Mesenchymal stem cell (in vitro differentiated cells and primary cell): ENCODE data around the gene CCDC81. TPM values are rescaled to one million over a fixed set of nuclear protein-coding genes. Genes with fewer than 3 reads are reported as not detected.

Experiments
- DNase-seq: peaks from one replicate; pipeline ENCODE4 v3.0.0-alpha.2; 2013
- H2AFZ ChIP-seq: one replicate; pipeline ENCODE4 v1.6.1; 2013; ENCODE audit warnings: low read depth, mild to moderate bottlenecking, control low read depth, inconsistent platforms, low read length, moderate library complexity
- H2AK5ac ChIP-seq: 2 replicates; pipeline ENCODE4 v1.6.1; 2013; ENCODE audit warnings: low read length, moderate library complexity, mild to moderate bottlenecking, inconsistent platforms; ENCODE audit not compliant: severe bottlenecking
- H2BK120ac ChIP-seq: one replicate; pipeline ENCODE4 v1.6.1; 2013; ENCODE audit warnings: low read depth, mild to moderate bottlenecking, inconsistent platforms, low read length, moderate library complexity
- H2BK12ac ChIP-seq, 2 experiments: one replicate each; pipeline ENCODE4 v1.6.1; 2013; ENCODE audit warnings: inconsistent platforms in 2 of 2, low read length in 2 of 2, mild to moderate bottlenecking in 2 of 2, moderate library complexity in 2 of 2, control low read depth in 1 of 2
- H2BK15ac ChIP-seq: one replicate; pipeline ENCODE4 v1.6.1; 2013; ENCODE audit warnings: mild to moderate bottlenecking, low read depth, inconsistent platforms; ENCODE audit not compliant: poor library complexity, severe bottlenecking
- H2BK5ac ChIP-seq: 2 replicates; pipeline ENCODE4 v1.6.1; 2013; ENCODE audit warnings: low read depth, mild to moderate bottlenecking, low read length, control low read depth, inconsistent platforms; ENCODE audit not compliant: poor library complexity, severe bottlenecking
- H3K14ac ChIP-seq, 2 experiments: one replicate each; pipeline ENCODE4 v1.6.1; 2013; ENCODE audit warnings: inconsistent platforms in 2 of 2, low read length in 2 of 2, control low read depth in 1 of 2, mild to moderate bottlenecking in 1 of 2, moderate library complexity in 1 of 2
- H3K18ac ChIP-seq, 2 experiments: one replicate each; pipeline ENCODE4 v1.6.1; 2013; ENCODE audit warnings: inconsistent platforms in 2 of 2, low read length in 2 of 2, control low read depth in 1 of 2, low read depth in 1 of 2, mild to moderate bottlenecking in 1 of 2
- H3K23ac ChIP-seq, 2 experiments: one replicate each; pipeline ENCODE4 v1.6.1; 2013; ENCODE audit warnings: inconsistent platforms in 2 of 2, low read length in 2 of 2, mild to moderate bottlenecking in 2 of 2, moderate library complexity in 2 of 2, control low read depth in 1 of 2
- H3K27ac ChIP-seq: 2 replicates; pipeline ENCODE4 v1.5.1; 2013; ENCODE audit warnings: mild to moderate bottlenecking, moderate library complexity, low read length, control low read depth, inconsistent platforms; ENCODE audit not compliant: poor library complexity, severe bottlenecking
- H3K27me3 ChIP-seq, 2 experiments: 2 replicates each; pipeline versions ENCODE4 v1.6.1 to v1.7.0; 2013; ENCODE audit warnings: low read length in 2 of 2, mild to moderate bottlenecking in 2 of 2, moderate library complexity in 2 of 2, control low read depth in 1 of 2, inconsistent platforms in 1 of 2; ENCODE audit not compliant: control insufficient read depth in 1 of 2, insufficient read depth in 1 of 2
- H3K36me3 ChIP-seq, 2 experiments: 2 replicates each; pipeline versions ENCODE4 v1.6.1 to v1.7.0; 2013; ENCODE audit warnings: low read length in 2 of 2, control low read depth in 1 of 2, inconsistent platforms in 1 of 2, low read depth in 1 of 2, mild to moderate bottlenecking in 1 of 2; ENCODE audit not compliant: insufficient read depth in 2 of 2, control insufficient read depth in 1 of 2
- H3K4ac ChIP-seq, 2 experiments: one replicate each; pipeline ENCODE4 v1.6.1; 2013; ENCODE audit warnings: inconsistent platforms in 2 of 2, low read length in 2 of 2, mild to moderate bottlenecking in 2 of 2, moderate library complexity in 2 of 2, control low read depth in 1 of 2, low read depth in 1 of 2
- H3K4me1 ChIP-seq: 2 replicates; pipeline ENCODE4 v1.6.1; 2013; ENCODE audit warnings: low read depth, low read length, control low read depth; ENCODE audit not compliant: control insufficient read depth, insufficient read depth
- H3K4me2 ChIP-seq: 2 replicates; pipeline ENCODE4 v1.6.1; 2013; ENCODE audit warnings: low read length, mild to moderate bottlenecking, inconsistent platforms; ENCODE audit not compliant: poor library complexity, severe bottlenecking
- H3K4me3 ChIP-seq, 2 experiments: 2 replicates each; pipeline versions ENCODE4 v1.5.1 to v1.7.0; 2013; ENCODE audit warnings: low read length in 2 of 2, mild to moderate bottlenecking in 2 of 2, control low read depth in 1 of 2, low read depth in 1 of 2; ENCODE audit not compliant: insufficient read depth in 1 of 2
- H3K79me1 ChIP-seq: replicated peaks from 2 replicates; pipeline ENCODE4 v1.6.1; 2013; ENCODE audit warnings: mild to moderate bottlenecking, control low read depth, low read length, inconsistent platforms; ENCODE audit not compliant: poor library complexity, severe bottlenecking
- H3K9ac ChIP-seq: 2 replicates; pipeline ENCODE4 v1.7.0; 2013; ENCODE audit warnings: mild to moderate bottlenecking, low read length, moderate library complexity
- H3K9me3 ChIP-seq: 2 replicates; pipeline ENCODE4 v1.7.0; 2013; ENCODE audit warnings: mild to moderate bottlenecking, low read length; ENCODE audit not compliant: control insufficient read depth
- H4K8ac ChIP-seq: one replicate; pipeline ENCODE4 v1.6.1; 2013; ENCODE audit warnings: inconsistent platforms, mild to moderate bottlenecking, low read length, moderate library complexity
- H4K91ac ChIP-seq: one replicate; pipeline ENCODE4 v1.6.1; 2013; ENCODE audit warnings: mild to moderate bottlenecking, low read length, inconsistent platforms
- WGBS: methylation state at CpG from one replicate; pipeline ENCODE4 v1.1.7; 2013; ENCODE audit warnings: mixed read lengths; 5-methylcytosine and 5-hydroxymethylcytosine counted together
- polyA plus RNA-seq, 2 experiments: library from polyadenylated mRNA; stranded (reverse); fragments of 200-250 nt; gene quantifications; one replicate each; pipeline ENCODE4 v1.2.3, GENCODE V29; 2013

Gene CCDC81
- polyA plus RNA-seq (2013, experiment 1 of 2) = 4.4 TPM
- polyA plus RNA-seq (2013, experiment 2 of 2) = 4.4 TPM

DNA sequence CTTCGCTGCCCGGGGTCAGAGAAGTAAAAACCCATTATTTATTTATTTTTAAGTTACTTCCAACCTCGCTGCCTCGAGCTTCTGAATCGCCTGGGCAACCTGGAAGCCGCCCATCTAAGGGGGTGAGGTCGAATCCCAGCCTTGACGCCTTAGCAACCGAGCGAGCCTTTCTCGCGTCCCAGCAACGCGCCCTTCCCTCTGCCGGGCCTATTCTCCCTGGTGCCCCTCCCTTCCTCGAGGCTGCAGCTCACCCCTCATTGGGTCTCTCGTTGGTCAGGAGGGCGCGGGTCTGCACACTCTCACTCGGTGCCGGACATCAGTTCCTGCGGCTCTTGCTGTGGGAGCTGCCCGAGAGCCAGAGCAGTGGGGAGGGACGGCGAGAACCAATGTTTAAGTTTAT lies at the start of gene CCDC81:
CCDC81 (plus strand) TSS at position 302 of the 400 bp plus-strand sequence. CDS start 277 bp downstream, outside the sequence.
- H3K18ac ChIP-seq = no peak within 1 kb of the TSS
- H3K4me2 ChIP-seq = peak within 1 kb of the TSS; percentile 66

DNA sequence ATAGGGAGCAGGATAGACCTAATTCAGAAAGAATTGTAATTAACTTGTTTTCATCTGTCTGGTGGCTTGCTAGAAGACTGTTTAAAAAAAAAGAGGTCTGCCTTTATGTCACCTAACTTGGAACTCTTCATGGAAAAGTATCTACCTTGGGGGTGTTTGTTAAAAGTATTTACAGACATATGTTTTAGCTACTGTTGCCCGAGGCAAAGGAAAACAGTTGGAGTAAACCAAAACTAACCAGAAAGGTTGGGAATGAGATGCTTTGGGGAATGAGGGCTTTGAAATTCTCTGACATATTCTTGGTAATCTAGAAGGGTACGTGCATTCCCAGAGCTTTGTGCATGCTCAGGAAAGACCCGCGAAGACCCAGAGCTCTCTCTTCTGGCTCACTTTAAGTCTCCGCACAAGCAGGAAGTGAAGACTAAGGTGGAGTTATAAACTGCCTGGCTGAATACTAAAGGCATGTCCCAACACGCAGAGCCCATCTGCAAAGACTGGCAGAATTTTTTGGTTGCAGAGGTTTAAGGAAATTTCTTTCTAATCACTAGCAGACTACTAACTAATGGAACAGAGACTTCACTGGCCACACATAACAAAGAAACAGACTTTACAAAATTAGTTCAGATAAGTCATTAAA lies 39.4 kb upstream of the CCDC81 start:
- Histone ChIP-seq H2BK120ac (no peak overlapping the region), H3K9ac (no peak overlapping the region), H3K9me3 (no peaks in the 10 kb centered on the region), H3K27me3 (no peaks in the 10 kb centered on the region), H3K79me1 (peaks cover 8% of the 10 kb centered on the region), H3K4me3 (no peak overlapping the region), H4K91ac (no peak overlapping the region), H3K36me3 (peaks cover 10 to 54% of the 10 kb centered on the region in 2 experiments), H3K4ac (no peak overlapping the region), H3K4me1 (no peaks in the 10 kb centered on the region), H2AK5ac (no peak overlapping the region), H3K14ac (no peak overlapping the region), H3K27ac (no peak overlapping the region), H2BK5ac (no peak overlapping the region), H3K23ac (no peak overlapping the region), H3K4me2 (no peak overlapping the region), H2BK12ac (no peak overlapping the region), H4K8ac (no peak overlapping the region), H3K18ac (no peak overlapping the region), H2BK15ac (no peak overlapping the region), H2AFZ (no peak overlapping the region)
- WGBS = 100% methylated on average over 6 of the region's 6 CpGs
- DNase-seq = no peak

More for the DNA sequence above, at the start of gene CCDC81:
- 35% methylated on average over 25 of the region's 25 CpGs for WGBS
- Histone ChIP-seq H3K4ac (no peak within 1 kb of the TSS), H3K4me3 (peak within 1 kb of the TSS; percentile 47 to 72), H3K9ac (peak within 1 kb of the TSS; percentile 71), H4K8ac (peak within 1 kb of the TSS; percentile 60), H3K14ac (no peak within 1 kb of the TSS), H4K91ac (no peak within 1 kb of the TSS), H2BK5ac (no peak within 1 kb of the TSS), H2BK15ac (no peak within 1 kb of the TSS), H2AFZ (peak within 1 kb of the TSS; percentile 30), H3K4me1 (peaks cover 6% of the 10 kb centered on the region), H2BK120ac (no peak within 1 kb of the TSS), H3K27ac (no peak within 1 kb of the TSS), H3K23ac (no peak within 1 kb of the TSS), H3K27me3 (no peaks in the 10 kb centered on the region), H3K9me3 (peaks cover 12% of the 10 kb centered on the region), H3K79me1 (no peaks in the 10 kb centered on the region), H2BK12ac (no peak within 1 kb of the TSS), H3K36me3 (no peaks in the 10 kb centered on the region), H2AK5ac (no peak within 1 kb of the TSS)
- no peak for DNase-seq

DNA sequence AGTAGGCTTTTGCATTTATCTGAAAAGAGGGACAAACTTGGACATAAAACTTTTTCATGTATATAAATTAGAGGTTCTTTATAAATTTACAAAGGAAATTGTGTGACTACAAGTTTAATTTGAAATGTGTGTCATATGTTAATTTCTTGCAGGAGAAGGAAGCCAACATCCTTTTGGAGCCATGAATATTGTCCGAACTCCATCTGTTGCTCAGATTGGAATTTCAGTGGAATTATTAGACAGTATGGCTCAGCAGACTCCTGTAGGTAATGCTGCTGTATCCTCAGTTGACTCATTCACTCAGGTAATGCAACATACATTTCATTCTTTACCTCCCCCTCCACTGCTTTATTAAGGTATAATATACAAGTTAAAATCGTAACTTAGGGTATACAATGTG lies 37.5 kb upstream of the CCDC81 start:
- Histone ChIP-seq H2AK5ac (no peak overlapping the region), H4K8ac (no peak overlapping the region), H2BK12ac (no peak overlapping the region), H3K18ac (no peak overlapping the region), H4K91ac (no peak overlapping the region), H2BK5ac (no peak overlapping the region), H3K4me2 (no peak overlapping the region), H3K4ac (no peak overlapping the region), H3K4me1 (no peaks in the 10 kb centered on the region), H3K9ac (no peak overlapping the region), H3K36me3 (peaks cover 10 to 45% of the 10 kb centered on the region in 2 experiments), H3K23ac (no peak overlapping the region), H2AFZ (no peak overlapping the region), H2BK120ac (no peak overlapping the region), H3K9me3 (no peaks in the 10 kb centered on the region), H3K4me3 (no peak overlapping the region), H3K27me3 (no peaks in the 10 kb centered on the region), H3K79me1 (peaks cover 9% of the 10 kb centered on the region), H3K27ac (no peak overlapping the region), H2BK15ac (no peak overlapping the region), H3K14ac (no peak overlapping the region)
- 100% methylated on average over 2 of the region's 2 CpGs for WGBS
- DNase-seq = no peak

DNA sequence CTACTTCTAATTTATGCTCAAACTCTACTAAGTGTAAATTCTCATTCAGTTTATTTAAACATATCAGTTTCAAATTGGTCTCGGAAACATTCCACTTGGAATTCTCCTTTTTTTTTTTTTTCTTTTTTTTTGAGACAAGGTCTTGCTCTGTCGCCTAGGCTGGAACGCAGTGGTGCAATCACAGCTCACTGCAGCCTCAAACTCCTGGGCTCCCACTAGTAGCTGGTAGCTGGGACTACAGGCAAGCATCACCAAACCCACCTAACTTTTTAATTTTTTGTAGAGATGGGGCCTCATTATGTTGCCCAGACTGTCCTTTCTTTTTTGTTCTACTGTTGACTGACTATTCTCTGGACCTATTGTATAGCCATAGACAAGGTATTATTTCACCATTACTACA lies 33.3 kb upstream of the CCDC81 start:
- Histone ChIP-seq H3K36me3 (peaks cover 9 to 35% of the 10 kb centered on the region in 2 experiments), H2BK12ac (no peak overlapping the region), H3K4me3 (no peak overlapping the region), H2AK5ac (no peak overlapping the region), H3K14ac (no peak overlapping the region), H3K4me2 (no peak overlapping the region), H2BK120ac (no peak overlapping the region), H2BK15ac (no peak overlapping the region), H4K8ac (no peak overlapping the region), H3K27me3 (no peaks in the 10 kb centered on the region), H4K91ac (no peak overlapping the region), H3K23ac (no peak overlapping the region), H3K9me3 (no peaks in the 10 kb centered on the region), H3K9ac (no peak overlapping the region), H2BK5ac (no peak overlapping the region), H3K4me1 (no peaks in the 10 kb centered on the region), H3K4ac (no peak overlapping the region), H2AFZ (no peak overlapping the region), H3K27ac (no peak overlapping the region), H3K18ac (no peak overlapping the region), H3K79me1 (peaks cover 12% of the 10 kb centered on the region)
- no peak for DNase-seq
- WGBS = 99% methylated on average over 3 of the region's 3 CpGs
